LNCAP (cell line): ENCODE measurements around the gene COL7A1.

ENCODE experiments used
- CTCF ChIP-seq: fragments of 450-650 bp; IDR thresholded peaks from 2 replicates; pipeline ENCODE4 v1.5.1; 2017; ENCODE audit warnings: mild to moderate bottlenecking

The COL7A1 gene

GRCh38 chr3:48558493-48559134 lies 36.5 kb downstream of the COL7A1 start:
- peak; percentile 32 for TF ChIP-seq CTCF

- no peak for TF ChIP-seq CTCF
Measured at GRCh38 chr3:48556796-48557626, 38.1 kb downstream of the COL7A1 start, which contains the start of gene PFKFB4. Gene PFKFB4, minus strand, starts transcription at chr3:48556803. Its CDS starts 26 bp downstream, at chr3:48556777.

DNA sequence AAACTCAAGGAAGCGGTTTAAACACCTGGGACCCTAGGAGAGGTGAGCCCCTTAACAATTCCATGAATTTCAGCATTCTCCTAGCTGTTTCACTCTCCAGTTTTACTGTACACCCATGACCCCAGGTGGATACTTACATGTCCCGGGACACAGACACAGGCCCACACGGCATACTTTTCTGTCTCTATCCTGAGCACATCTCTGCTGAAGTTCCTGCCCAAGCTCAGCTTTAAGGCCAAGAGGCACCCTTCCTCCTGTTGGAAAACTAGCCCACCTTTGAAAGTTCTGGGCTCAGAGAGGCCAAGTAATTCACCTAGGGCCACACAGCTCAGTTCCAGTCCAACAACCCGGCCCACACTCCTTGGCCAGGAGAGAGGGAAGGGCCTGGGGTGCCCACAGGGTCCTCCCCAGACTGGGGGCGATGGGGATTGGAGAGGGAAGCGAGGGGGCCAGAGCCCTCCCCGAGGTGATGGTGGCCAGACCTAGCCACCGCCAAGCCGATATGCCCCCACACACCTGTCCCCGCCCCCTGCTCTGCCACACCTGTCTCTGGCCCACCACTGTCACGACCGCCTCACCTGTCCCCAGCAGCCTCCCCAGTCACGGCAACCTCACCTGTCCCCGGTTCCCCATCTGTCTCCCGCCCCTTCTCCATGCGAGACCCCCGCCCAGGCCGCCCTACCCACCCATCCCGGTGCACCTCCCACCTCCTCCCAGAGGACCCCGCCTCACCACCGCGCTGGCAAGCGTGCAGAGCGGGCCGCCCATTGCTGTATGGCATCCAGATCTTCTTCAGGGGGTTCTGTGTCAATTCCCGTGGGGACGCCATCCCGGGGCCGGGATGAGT lies 39.0 kb downstream of the COL7A1 start:
- TF ChIP-seq CTCF: no peak

DNA sequence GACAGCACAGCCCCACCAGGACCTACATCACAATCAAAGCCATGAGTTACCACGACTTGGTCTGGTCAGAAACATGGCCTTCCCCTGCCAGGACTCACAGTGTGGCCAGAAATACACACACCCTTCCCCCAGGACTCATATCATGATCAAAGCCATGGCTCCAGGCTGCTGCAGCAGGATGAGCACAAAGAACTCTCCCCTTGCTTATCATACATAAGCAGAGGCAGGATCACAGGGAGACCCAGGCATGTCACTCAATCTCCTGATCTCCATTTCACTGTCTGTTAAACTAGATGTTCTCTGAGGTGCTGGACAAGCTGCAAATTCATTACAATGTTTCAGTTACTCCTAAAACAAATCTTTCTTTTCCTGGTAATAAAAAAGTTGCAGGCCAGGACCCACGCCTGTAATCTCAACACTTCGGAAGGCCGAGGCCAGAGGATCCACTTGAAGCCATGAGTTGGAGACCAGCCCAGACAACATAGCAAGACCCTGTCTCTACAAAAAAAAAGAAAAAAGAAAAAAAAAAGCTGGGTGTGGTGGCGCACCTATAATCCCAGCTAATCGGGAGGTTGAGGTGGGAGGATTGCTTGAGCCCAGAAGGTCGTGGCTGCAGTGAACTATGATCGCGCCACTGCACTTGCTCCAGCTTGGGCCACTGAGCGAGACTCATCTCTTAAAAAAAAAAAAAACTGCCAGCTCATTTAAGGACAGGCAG lies 39.7 kb downstream of the COL7A1 start:
- TF ChIP-seq CTCF: no peak

- TF ChIP-seq CTCF: no peak
Measured at GRCh38 chr3:48553886-48554845, 41.0 kb downstream of the COL7A1 start.

DNA sequence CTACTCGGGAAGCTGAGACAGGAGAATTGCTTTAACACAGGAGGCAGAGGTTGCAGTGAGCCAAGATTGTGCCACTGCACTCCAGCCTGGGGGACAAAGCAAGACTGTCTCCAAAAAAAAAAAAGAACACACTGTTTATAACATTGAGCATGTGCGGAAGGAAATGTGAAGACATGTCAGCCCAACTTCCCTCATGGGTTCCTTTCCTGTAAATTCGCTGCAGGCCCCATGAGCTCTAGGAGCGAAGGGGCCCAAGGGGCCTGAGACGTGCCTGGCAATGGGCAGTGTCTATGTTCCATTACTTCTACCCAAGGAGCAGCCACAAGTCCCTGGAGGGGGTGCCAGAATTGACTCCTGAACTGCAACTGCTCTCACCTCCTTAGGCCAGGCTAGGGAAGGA lies 41.8 kb downstream of the COL7A1 start:
- no peak for TF ChIP-seq CTCF
